GM18499 (cell line): ENCODE results near the gene SV2A.
"Not testable (repeated sequence)": the region's sequence is repeated elsewhere in the genome, so short reads cannot be mapped to it uniquely, and the experiment has no call there.

Source experiments
- ATAC-seq: cut with Tn5 transposase; IDR thresholded peaks from one replicate; pipeline ENCODE4 v1.9.1; 2021; ENCODE audit warnings: moderate number of reproducible peaks; ENCODE audit not compliant: insufficient read depth, unreplicated experiment

Gene SV2A

GRCh38 chr1:149917571-149918144 lies at the start of gene SV2A:
Gene SV2A, minus strand, starts transcription at chr1:149917844. Its CDS starts 4,004 bp downstream, at chr1:149913840.
- ATAC-seq: no peak

- no peak for ATAC-seq
These were observed 49.4 kb upstream of the SV2A start for GRCh38 chr1:149967041-149967440.

- no peak for ATAC-seq
These were observed 48.8 kb upstream of the SV2A start for GRCh38 chr1:149966405-149966804.

GRCh38 chr1:149965440-149965839 lies 47.8 kb upstream of the SV2A start:
- no peak for ATAC-seq

GRCh38 chr1:149963358-149963757 lies 45.7 kb upstream of the SV2A start:
- no peak for ATAC-seq

- ATAC-seq: no peak
These were observed 45.1 kb upstream of the SV2A start for GRCh38 chr1:149962736-149963135.

- no peak for ATAC-seq
These were observed 44.5 kb upstream of the SV2A start for GRCh38 chr1:149962039-149962647.

GRCh38 chr1:149957548-149957947 lies 39.9 kb upstream of the SV2A start:
- ATAC-seq: not testable (repeated sequence)

GRCh38 chr1:149949911-149950310 lies 32.3 kb upstream of the SV2A start:
- no peak for ATAC-seq

GRCh38 chr1:149945206-149945605 lies 27.6 kb upstream of the SV2A start:
- no peak for ATAC-seq

- ATAC-seq: no peak
These were observed 25.2 kb upstream of the SV2A start for GRCh38 chr1:149942885-149943284.

- ATAC-seq: no peak
These were observed 24.6 kb upstream of the SV2A start for GRCh38 chr1:149942207-149942606.

- ATAC-seq: no peak
These were observed 22.8 kb upstream of the SV2A start for GRCh38 chr1:149940427-149940826.

- ATAC-seq: not testable (repeated sequence)
These were observed 21.0 kb upstream of the SV2A start for GRCh38 chr1:149938668-149939003.

GRCh38 chr1:149937759-149938158 lies 20.1 kb upstream of the SV2A start:
- no peak for ATAC-seq

GRCh38 chr1:149936992-149937705 lies 19.5 kb upstream of the SV2A start:
- no peak for ATAC-seq

- no peak for ATAC-seq
These were observed 18.7 kb upstream of the SV2A start, which contains the start of gene MTMR11 for GRCh38 chr1:149936170-149936991. Gene MTMR11, minus strand, starts transcription at chr1:149936879. Its CDS starts 232 bp downstream, at chr1:149936647.

GRCh38 chr1:149934356-149934755 lies 16.7 kb upstream of the SV2A start:
- ATAC-seq: no peak

- no peak for ATAC-seq
These were observed 15.6 kb upstream of the SV2A start for GRCh38 chr1:149933208-149933607.

- no peak for ATAC-seq
These were observed 14.8 kb upstream of the SV2A start for GRCh38 chr1:149932474-149932873.
